Fibroblast of gingiva (primary cell): ENCODE results near the gene SHOX.
"Not testable (repeated sequence)": the region's sequence is repeated elsewhere in the genome, so short reads cannot be mapped to it uniquely, and the experiment has no call there.

Experiments used
- DNase-seq: peaks from one replicate; pipeline ENCODE4 v3.0.0-alpha.2; 2011; ENCODE audit warnings: low read depth

SHOX gene

GRCh38 chrX:621705-622503 is 8.7 kb upstream of the SHOX start:
- no peak for DNase-seq

DNA sequence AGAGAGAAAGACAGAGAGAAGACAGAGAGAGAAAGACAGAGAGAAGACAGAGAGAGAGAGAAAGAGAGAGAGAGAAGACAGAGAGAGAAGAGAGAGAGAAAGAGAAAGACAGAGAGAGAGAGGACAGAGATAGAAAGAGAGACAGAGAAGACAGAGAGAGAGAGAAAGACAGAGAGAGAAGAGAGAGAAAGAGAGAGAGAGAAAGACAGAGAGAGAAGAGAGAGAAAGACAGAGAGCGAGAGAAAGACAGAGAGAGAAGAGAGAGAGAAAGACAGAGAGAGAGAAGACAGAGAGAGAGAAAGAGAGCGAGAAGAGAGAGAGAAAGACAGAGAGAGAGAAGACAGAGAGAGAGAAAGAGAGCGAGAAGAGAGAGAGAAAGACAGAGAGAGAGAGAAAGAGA is 7.8 kb upstream of the SHOX start:
- DNase-seq: not testable (repeated sequence)

DNA sequence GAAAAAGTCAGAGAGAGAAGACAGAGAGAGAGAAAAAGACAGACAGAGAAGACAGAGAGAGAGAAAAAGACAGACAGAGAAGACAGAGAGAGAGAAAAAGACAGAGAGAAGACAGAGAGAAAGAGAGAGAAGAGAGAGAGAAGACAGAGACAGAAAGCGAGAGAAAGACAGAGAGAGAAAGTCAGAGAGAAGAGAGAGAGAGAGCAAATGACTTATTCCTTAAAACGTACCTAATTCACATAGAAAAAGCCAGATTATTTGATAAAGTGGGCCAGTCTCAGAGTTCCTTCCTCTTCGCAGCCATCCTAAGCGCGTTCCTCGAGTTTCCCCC is 7.4 kb upstream of the SHOX start:
- no peak for DNase-seq

DNA sequence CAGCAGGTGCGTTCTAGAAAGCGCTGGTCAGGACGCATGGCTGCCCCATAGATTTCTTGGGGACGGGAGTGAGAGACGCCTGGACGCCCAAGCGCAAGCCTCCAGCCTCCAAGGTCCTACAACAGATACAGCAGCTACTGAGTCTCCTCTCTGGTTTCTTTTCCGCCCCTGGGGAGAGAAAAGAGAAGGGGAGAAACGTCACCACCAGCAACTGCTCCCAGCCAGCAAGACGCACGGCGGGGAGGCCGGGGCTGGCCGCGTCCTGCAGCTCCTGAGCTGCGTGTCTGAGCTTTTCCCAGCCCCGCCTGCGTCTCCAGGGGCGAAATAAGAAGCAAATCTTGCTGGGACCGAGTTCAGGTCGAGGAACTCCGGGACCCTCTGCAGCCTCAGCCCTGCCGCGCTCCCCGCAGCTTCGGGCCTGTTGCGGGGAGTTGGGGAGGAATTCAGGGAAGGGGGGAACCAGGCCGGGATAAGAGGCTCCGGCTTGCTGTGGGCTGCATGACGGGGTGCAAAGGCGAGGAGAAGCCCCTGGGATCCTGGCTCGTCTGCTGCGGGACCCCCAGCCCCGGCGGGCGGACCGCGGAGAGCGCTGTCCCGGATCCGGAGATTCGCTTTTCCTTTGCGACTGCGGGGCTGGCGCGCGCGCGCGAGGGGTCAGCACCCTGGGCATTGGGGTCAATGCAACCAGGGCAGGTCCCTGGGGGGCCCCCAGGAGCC is 6.8 kb upstream of the SHOX start:
- no peak for DNase-seq

DNA sequence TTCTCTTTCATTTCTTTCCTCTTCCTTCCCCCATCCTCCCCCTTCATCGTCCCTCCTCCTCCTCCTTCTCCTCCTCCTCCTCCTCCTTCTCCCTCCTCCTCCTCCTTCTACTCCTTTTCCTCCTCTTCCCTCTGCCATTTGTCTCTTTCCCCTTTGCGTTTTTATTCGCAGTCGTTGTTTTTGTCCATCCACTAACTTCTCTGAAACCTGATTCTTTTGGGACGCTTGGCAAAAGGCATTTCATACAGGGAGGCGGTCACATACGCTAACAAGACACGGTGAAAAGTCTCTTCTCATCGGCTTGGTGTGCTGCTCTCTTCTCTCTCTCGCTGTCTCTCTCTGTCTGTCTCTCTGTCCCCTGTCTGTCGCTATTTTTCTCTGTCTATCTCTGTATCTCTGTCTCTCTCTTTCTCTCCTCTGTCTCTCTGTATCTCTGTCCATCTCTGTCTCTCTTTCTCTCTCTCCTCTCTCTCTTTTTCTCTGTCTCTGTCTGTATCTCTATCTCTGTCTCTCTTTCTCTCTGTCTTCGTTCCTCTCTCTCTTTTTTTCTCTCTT is 5.4 kb upstream of the SHOX start:
- no peak for DNase-seq

- DNase-seq: not testable (repeated sequence)
Measured at GRCh38 chrX:626047-626446, 4.5 kb upstream of the SHOX start.

DNA sequence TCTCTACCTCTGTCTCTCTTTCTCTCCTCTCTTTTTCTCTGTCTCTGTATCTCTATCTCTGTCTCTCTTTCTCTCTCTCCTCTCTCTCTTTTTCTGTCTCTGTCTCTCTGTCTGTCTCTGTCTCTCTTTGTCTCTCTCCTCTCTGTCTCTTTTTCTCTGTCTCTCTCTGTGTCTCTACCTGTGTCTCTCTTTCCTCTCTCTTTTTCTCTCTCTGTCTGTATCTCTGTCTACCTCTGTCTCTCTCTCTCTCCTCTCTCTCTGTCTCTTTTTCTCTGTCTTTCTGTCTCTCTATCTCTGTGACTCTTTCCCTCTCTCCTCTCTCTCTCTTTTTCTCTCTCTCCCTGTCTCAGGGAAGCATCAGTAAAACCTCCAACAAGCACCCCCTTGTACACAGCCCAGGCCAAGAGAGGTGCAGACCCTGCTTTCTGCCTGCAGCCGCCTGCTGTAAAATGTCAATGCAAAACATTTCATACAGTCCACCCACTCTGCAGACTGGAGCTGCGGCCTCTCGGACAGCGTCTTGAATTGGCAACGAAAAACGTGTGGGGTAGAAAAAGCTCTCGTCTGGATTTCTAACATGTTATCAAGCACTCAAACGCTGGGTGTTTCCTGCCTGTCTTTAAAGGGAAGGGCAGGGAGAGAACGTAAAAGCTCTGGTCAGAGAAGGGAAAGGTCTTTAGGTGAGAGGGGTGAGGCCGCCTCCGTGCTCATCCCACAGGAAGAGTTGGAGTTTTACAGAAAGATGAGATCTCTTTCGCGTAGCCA is 3.7 kb upstream of the SHOX start:
- DNase-seq: no peak

GRCh38 chrX:627510-627981 is 3.0 kb upstream of the SHOX start:
- no peak for DNase-seq

GRCh38 chrX:627995-628394 is 2.6 kb upstream of the SHOX start:
- no peak for DNase-seq

- DNase-seq: no peak
Measured at GRCh38 chrX:629230-630006, 1.2 kb upstream of the SHOX start.

DNA sequence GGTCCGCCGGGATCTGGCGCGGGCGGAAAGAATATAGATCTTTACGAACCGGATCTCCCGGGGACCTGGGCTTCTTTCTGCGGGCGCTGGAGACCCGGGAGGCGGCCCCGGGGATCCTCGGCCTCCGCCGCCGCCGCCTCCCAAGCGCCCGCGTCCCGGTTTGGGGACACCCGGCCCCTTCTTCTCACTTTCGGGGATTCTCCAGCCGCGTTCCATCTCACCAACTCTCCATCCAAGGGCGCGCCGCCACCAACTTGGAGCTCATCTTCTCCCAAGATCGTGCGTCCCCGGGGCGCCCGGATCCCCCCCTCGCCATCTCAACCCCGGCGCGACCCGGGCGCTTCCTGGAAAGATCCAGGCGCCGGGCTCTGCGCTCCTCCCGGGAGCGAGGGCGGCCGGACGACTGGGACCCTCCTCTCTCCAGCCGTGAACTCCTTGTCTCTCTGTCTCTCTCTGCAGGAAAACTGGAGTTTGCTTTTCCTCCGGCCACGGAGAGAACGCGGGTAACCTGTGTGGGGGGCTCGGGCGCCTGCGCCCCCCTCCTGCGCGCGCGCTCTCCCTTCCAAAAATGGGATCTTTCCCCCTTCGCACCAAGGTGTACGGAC is 482 bp upstream of the SHOX start:
- DNase-seq: no peak

GRCh38 chrX:631802-632365 is 1.3 kb downstream of the SHOX start:
- no peak for DNase-seq

- DNase-seq: no peak
Measured at GRCh38 chrX:632366-633042, 1.9 kb downstream of the SHOX start.

GRCh38 chrX:633043-633984 is 2.7 kb downstream of the SHOX start:
- DNase-seq: no peak

DNA sequence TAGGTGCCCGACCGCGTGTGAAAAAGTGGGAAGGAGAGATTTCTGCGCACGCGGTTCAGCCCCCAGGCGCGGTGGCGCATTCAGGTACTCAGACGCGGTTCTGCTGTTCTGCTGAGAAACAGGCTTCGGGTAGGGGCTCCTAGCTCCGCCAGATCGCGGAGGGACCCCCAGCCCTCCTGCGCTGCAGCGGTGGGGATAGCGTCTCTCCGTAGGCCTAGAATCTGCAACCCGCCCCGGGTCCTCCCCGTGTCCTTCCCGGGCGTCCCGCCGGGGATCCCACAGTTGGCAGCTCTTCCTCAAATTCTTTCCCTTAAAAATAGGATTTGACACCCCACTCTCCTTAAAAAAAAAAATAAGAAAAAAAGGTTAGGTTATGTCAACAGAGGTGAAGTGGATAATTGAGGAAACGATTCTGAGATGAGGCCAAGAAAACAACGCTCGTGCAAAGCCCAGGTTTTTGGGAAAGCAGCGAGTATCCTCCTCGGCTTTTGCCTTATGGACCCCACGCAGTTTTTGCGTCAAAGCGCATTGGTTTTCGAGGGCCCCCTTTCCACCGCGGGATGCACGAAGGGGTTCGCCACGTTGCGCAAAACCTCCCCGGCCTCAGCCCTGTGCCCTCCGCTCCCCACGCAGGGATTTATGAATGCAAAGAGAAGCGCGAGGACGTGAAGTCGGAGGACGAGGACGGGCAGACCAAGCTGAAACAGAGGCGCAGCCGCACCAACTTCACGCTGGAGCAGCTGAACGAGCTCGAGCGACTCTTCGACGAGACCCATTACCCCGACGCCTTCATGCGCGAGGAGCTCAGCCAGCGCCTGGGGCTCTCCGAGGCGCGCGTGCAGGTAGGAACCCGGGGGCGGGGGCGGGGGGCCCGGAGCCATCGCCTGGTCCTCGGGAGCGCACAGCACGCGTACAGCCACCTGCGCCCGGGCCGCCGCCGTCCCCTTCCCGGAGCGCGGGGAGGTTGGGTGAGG is 3.7 kb downstream of the SHOX start:
- no peak for DNase-seq

DNA sequence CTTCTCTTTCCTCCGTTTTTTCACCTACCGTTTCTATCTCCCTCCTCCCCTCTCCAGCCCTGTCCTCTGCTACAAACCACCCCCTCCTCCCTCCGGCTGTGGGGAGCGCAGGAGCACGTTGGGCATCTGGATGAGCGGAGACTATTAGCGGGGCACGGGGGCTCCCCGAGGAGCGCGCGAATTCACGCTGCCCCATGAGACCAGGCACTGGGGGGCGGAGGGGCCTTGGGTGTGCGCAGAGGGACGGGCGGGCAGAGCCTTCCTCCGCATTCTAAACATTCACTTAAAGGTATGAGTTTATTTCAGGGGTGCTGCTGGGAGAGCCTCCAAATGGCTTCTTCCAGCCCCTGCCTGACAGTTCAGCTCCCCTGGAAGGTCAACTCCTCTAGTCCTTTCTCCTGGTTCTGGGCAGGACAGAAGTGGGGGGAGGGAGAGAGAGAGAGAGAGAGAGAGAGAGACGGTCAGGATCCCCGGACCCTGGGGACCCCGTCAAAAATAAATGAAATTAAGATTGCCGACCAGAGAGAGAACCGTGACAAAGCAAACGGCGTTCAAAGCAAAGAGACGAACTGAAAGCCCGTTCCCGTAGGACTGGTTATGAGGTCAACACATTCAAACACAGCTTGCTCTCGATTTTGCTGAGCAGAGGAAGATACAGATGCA is 5.0 kb downstream of the SHOX start:
- DNase-seq: no peak

DNA sequence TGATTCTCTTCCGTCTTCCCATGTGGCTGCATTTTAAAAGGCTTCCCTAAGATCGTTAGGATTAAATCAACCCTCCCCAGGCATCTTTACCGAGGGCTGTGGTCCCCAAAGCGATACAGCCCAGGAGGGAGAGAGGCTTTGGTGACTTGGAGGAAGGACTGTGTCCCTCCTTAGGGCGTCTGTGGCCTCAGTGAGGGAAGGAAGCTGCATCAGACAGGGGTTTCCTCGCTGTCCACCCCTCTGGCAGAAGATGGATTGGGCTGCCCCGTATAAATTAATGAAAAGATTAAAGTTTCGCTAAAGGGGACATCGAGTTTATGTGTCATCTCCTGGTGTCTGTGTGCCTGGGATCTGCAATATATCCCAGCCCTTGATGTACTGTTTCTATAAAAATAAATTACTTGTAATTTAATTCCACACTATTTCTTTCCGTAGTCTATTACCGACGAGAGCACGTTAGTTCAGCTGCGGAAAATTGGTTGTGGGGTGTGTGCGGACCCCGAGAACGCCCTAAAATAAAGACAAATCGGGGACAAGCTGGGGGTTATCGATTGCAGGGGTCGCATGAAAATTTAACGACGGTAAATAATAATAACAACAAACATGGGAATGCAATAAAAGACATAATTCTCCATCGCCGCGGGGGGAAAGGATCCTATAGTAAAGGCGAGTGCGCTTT is 6.5 kb downstream of the SHOX start:
- DNase-seq: no peak
